ENCODE data around the gene PAX3.

PAX3 gene

DNA sequence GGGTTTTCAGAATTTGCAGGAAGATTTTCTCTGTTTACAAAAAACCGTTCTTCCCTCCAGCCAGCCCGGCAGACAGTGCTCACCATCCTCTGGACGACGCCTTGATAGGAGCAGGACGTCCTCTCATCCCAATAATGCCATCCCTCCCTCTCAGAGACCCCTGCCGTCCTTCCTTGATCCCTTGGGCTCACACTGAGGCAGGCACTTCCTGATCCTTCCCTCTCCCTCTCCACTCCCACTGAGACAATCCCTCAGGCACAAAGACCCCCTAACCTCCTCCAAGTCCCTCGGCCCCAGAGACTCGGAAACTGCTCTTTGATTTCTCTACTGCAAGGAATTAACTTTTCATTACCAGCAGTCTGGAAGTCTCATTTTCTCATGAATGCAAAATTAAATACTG is 42.5 kb downstream of the PAX3 start:
- DNase-seq (ENCODE audit: low read depth in 1 of 2, low spot score in 1 of 2): no peak
- H3K27ac ChIP-seq (replicated peaks): no peak overlapping the region
- TF ChIP-seq SPI1 (IDR thresholded peaks at IDR 0.05; ENCODE audit: borderline replicate concordance, low read depth) (no peak), POLR2AphosphoS5 (IDR thresholded peaks at IDR 0.05; ENCODE audit: low read depth) (no peak), GABPA (IDR thresholded peaks at IDR 0.05; ENCODE audit: low read depth) (no peak)
- TF ChIP-seq, protein P1, sequence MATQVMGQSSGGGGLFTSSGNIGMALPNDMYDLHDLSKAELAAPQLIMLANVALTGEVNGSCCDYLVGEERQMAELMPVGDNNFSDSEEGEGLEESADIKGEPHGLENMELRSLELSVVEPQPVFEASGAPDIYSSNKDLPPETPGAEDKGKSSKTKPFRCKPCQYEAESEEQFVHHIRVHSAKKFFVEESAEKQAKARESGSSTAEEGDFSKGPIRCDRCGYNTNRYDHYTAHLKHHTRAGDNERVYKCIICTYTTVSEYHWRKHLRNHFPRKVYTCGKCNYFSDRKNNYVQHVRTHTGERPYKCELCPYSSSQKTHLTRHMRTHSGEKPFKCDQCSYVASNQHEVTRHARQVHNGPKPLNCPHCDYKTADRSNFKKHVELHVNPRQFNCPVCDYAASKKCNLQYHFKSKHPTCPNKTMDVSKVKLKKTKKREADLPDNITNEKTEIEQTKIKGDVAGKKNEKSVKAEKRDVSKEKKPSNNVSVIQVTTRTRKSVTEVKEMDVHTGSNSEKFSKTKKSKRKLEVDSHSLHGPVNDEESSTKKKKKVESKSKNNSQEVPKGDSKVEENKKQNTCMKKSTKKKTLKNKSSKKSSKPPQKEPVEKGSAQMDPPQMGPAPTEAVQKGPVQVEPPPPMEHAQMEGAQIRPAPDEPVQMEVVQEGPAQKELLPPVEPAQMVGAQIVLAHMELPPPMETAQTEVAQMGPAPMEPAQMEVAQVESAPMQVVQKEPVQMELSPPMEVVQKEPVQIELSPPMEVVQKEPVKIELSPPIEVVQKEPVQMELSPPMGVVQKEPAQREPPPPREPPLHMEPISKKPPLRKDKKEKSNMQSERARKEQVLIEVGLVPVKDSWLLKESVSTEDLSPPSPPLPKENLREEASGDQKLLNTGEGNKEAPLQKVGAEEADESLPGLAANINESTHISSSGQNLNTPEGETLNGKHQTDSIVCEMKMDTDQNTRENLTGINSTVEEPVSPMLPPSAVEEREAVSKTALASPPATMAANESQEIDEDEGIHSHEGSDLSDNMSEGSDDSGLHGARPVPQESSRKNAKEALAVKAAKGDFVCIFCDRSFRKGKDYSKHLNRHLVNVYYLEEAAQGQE (IDR thresholded peaks at IDR 0.05; ENCODE audit: insufficient replicate concordance, low read depth): no peak
- TF ChIP-seq, protein P2, sequence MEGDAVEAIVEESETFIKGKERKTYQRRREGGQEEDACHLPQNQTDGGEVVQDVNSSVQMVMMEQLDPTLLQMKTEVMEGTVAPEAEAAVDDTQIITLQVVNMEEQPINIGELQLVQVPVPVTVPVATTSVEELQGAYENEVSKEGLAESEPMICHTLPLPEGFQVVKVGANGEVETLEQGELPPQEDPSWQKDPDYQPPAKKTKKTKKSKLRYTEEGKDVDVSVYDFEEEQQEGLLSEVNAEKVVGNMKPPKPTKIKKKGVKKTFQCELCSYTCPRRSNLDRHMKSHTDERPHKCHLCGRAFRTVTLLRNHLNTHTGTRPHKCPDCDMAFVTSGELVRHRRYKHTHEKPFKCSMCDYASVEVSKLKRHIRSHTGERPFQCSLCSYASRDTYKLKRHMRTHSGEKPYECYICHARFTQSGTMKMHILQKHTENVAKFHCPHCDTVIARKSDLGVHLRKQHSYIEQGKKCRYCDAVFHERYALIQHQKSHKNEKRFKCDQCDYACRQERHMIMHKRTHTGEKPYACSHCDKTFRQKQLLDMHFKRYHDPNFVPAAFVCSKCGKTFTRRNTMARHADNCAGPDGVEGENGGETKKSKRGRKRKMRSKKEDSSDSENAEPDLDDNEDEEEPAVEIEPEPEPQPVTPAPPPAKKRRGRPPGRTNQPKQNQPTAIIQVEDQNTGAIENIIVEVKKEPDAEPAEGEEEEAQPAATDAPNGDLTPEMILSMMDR (IDR thresholded peaks at IDR 0.05; ENCODE audit: insufficient read depth, low read length): no peak
- H3K4me3 ChIP-seq (replicated peaks; ENCODE audit: insufficient read depth, low read length): no peak overlapping the region
- peaks cover 2% of the 10 kb centered on the region for H3K27me3 ChIP-seq (ENCODE audit: insufficient read depth, poor library complexity, severe bottlenecking)

DNA sequence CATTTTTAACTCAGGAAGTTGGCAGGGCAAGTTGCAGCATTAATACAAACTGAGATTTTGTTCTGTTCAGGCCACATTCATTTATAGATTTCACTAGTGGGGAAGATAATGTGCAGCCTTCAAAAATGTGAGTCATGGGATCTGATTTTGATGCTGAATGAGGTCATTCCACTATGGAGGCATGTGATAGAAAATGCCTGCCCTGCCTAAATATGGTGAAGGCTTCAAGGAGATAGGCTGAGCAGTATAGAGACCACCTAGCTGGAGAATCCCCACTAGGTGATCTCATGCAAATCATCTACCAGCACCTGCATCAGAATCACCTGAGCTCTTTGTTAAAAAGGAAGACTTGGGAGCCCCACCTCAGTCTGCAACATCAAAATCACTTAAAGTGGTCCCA is 43.7 kb downstream of the PAX3 start:
- DNase-seq (ENCODE audit: low read depth in 1 of 2, low spot score in 1 of 2): no peak
- Histone ChIP-seq H3K27ac (replicated peaks) (no peak overlapping the region), H3K4me3 (replicated peaks; ENCODE audit: insufficient read depth, low read length) (no peak overlapping the region), H3K27me3 (ENCODE audit: insufficient read depth, poor library complexity, severe bottlenecking) (peaks cover 2% of the 10 kb centered on the region)
- TF ChIP-seq SPI1 (IDR thresholded peaks at IDR 0.05; ENCODE audit: borderline replicate concordance, low read depth) (no peak), POLR2AphosphoS5 (IDR thresholded peaks at IDR 0.05; ENCODE audit: low read depth) (no peak), GABPA (IDR thresholded peaks at IDR 0.05; ENCODE audit: low read depth) (no peak)
- TF ChIP-seq, protein P2 (IDR thresholded peaks at IDR 0.05; ENCODE audit: insufficient read depth, low read length): no peak
- TF ChIP-seq, protein P1 (IDR thresholded peaks at IDR 0.05; ENCODE audit: insufficient replicate concordance, low read depth): no peak

DNA sequence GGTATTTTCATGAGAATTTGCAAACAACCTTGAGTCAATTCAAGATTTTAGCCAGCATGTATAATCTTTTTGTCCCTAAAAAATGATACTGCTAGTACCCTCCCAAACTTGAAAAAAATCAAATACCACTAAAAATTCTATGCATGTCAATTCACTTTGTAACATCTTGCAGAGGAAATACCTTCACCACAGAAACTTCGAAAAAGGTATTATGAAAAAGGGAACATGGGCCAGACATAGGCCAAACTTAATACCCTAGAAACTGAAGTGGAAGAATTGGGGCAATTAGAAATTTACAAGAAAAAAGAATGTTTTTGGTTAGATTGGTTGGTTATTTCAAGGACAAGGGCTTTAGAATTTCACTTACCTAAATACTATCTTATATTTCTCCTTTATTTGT is 48.5 kb downstream of the PAX3 start:
- Histone ChIP-seq H3K27me3 (ENCODE audit: insufficient read depth, poor library complexity, severe bottlenecking) (no peaks in the 10 kb centered on the region), H3K4me3 (replicated peaks; ENCODE audit: insufficient read depth, low read length) (no peak overlapping the region), H3K27ac (replicated peaks) (no peak overlapping the region)
- no peak for TF ChIP-seq GABPA (IDR thresholded peaks at IDR 0.05; ENCODE audit: low read depth)
- no peak for TF ChIP-seq SPI1 (IDR thresholded peaks at IDR 0.05; ENCODE audit: borderline replicate concordance, low read depth)
- TF ChIP-seq, protein P1 (IDR thresholded peaks at IDR 0.05; ENCODE audit: insufficient replicate concordance, low read depth): no peak
- TF ChIP-seq, protein P2 (IDR thresholded peaks at IDR 0.05; ENCODE audit: insufficient read depth, low read length): no peak
- TF ChIP-seq POLR2AphosphoS5 (IDR thresholded peaks at IDR 0.05; ENCODE audit: low read depth): no peak
- DNase-seq (ENCODE audit: low read depth in 1 of 2, low spot score in 1 of 2): no peak
